GM20000 (cell line): Measurements from ENCODE around the gene ZBTB5.
"Not testable (repeated sequence)": the region's sequence is repeated elsewhere in the genome, so short reads cannot be mapped to it uniquely, and the experiment has no call there.

Experiments used
- DNase-seq: peaks from one replicate; pipeline ENCODE4 v3.0.0; 2012; ENCODE audit warnings: low spot score
- TF ChIP-seq, protein P1 (sequence below): IDR thresholded peaks from 2 replicates; pipeline ENCODE4 v1.5.1; 2012; ENCODE audit warnings: mild to moderate bottlenecking, control low read depth; ENCODE audit errors: extremely low read depth, missing control alignments

ZBTB5 gene

DNA sequence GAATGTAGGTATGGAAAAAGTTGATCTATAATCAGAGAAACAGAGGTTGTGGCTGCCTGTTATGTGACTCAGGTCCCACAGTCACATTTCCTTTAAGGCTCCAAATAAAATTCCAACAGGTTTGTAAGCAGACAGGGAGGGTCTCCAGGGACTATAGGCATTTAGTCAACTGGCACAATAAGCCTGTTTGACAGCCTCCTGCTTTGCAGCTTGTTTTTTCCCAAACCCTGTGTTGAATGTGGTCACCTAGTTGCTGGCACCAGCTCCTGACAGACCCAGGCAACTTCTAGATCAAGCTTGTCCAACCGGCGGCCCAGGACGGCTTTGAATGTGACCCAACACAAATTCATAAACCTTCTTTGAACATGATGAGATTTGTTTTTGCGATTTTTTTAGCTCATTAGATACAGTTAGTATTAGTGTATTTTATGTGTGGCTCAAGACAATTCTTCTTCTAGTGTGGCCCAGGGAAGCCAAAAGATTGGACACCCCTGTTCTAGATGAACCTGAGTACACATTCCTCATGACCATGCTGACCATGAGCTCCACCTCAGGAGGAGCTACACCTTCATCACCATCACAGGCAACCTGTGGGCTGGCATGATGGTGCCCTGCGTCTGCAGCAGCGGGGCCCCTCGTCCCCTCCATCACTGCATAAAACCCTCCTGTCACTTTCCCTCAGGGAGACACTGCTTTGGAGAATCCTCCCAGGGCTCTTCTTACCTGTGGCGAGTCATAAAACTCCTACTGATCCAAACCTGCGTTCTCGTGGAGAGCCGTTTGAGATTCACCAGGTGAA is 58.4 kb downstream of the ZBTB5 start:
- TF ChIP-seq, protein P1, sequence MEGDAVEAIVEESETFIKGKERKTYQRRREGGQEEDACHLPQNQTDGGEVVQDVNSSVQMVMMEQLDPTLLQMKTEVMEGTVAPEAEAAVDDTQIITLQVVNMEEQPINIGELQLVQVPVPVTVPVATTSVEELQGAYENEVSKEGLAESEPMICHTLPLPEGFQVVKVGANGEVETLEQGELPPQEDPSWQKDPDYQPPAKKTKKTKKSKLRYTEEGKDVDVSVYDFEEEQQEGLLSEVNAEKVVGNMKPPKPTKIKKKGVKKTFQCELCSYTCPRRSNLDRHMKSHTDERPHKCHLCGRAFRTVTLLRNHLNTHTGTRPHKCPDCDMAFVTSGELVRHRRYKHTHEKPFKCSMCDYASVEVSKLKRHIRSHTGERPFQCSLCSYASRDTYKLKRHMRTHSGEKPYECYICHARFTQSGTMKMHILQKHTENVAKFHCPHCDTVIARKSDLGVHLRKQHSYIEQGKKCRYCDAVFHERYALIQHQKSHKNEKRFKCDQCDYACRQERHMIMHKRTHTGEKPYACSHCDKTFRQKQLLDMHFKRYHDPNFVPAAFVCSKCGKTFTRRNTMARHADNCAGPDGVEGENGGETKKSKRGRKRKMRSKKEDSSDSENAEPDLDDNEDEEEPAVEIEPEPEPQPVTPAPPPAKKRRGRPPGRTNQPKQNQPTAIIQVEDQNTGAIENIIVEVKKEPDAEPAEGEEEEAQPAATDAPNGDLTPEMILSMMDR: no peak
- DNase-seq: no peak

DNA sequence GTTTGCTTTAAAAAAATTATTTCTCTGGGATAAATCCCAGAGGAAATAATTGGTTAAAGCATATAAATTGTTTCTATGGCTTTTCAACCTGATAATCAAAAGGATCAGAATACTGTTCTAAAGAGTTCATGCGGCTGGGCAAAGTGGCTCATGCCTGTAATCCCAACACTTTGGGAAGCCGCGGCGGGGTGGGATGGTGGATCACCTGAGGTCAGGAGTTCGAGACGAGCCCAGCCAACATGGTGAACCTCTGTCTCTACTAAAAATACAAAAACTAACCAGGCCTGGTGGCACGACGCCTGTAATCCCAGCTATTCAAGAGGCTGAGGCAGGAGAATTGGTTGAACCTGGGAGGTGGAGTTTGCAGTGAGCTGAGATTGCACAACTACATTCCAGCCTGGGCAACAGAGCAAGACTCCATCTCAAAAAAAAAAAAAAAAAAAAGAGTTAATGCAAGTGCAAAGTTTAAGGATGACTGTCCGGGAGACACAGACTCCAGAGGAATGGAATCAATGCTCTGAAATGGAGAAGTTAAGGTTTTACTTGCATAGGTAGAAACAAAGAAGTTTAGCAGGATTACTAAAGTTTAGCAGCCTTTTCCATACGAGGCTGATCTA is 59.4 kb downstream of the ZBTB5 start:
- no peak for DNase-seq

DNA sequence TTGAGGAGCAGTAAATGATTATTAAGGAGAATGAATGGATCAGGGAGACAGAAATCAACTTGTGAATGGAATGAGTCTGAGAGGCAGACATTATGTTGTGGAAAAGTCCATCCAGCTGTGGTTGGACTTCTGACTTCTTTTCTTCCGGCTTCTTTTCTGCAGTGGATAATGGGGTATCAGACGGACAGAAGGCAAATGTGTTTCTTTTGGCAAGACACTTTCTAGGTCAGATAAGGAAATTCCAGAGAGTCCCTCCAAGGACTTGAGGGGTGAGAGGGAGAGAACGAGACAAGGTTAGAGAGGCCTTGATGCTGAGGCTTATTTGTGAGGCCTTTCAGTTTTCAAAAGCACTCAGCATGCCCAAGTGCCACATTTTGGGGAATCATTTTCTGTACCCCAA is 59.9 kb downstream of the ZBTB5 start:
- TF ChIP-seq, protein P1: no peak
- no peak for DNase-seq

More for the DNA sequence above, 59.4 kb downstream of the ZBTB5 start:
- TF ChIP-seq, protein P1: no peak

DNA sequence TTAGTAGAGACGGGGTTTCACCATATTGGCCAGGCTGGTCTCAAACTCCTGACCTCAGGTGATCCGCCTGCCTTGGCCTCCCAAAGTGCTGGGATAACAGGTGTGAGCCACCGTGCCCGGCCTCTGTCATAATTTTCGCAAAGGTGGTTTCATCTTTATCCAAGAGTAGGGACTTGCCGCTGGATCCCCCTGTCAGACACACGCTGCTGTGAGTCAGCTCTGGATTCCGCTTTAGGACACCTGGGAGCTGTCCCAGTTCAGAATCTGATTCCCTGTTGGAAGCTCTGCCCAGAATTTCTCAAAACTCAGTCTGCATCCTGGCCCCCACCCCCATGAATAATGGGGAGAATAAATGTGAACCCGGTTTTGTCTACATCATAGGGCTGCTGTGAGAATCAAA is 60.7 kb downstream of the ZBTB5 start:
- DNase-seq: no peak
- TF ChIP-seq, protein P1: no peak

DNA sequence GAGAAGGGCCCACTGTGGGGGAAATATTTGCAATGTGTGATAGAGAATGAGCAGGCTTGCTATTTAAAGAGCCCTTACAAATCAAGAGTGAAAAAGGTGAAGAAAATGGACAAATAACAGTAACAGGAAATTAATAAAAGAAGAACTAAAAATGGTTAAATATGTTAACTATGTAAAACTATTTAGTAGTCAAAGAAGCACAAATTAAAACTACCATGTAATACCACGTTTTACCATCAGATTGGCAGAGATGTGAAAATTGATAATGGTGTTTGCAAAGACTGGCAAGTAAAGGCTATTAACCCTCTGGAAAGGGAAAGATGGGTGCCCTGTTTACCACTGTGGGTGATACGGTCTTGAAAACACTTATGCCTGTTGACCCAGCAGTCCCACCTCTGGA is 65.9 kb downstream of the ZBTB5 start:
- DNase-seq: no peak
- TF ChIP-seq, protein P1: no peak

DNA sequence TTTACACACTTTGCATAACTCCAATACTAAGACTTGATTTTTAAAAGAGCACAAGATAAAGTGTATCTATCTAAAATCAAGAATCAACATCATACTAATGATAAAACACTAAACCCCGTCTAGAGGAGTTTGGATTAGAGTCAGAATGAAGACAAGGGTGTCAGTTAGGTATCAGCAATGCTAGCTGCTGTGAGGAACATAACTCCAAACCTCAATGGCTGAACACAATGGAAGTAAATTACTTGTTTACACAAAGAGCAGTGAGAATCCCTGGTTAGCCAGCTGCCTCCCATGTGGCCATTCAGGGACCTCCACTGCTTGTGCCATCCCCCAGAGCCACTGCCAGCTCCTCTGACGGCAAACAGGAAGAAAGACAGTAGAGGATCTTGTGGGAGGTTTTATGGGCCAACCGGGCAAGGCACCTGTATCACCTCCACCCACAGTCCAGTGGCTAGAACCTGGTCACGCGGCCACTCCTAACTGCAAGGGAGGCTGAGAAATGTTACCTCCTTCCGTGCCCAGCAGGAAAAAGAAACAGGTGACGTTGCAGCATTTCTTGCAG is 66.7 kb downstream of the ZBTB5 start:
- TF ChIP-seq, protein P1: no peak
- no peak for DNase-seq

DNA sequence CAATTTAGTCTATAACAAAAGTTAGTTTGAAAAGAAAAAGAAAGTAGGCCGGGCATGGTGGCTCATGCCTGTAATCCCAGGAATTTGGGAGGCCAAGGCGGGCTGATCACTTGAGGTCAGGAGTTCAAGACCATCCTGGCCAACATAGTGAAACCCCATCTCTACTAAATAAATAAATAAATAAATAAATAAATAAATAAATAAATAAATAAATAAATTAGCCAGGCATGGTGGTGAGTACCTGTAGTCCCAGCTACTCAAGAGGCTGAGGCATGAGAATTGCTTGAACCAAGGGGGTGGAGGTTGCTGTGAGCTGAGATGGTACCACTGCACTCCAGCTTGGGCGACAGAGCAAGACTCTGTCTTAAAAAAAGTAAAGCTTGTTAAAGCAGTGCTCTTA is 67.3 kb downstream of the ZBTB5 start:
- not testable (repeated sequence) for DNase-seq
